ENCODE measurements around the gene MCC.
A peak's percentile ranks its signal among the peaks of the same experiment; 100 is the strongest.

Gene MCC

DNA sequence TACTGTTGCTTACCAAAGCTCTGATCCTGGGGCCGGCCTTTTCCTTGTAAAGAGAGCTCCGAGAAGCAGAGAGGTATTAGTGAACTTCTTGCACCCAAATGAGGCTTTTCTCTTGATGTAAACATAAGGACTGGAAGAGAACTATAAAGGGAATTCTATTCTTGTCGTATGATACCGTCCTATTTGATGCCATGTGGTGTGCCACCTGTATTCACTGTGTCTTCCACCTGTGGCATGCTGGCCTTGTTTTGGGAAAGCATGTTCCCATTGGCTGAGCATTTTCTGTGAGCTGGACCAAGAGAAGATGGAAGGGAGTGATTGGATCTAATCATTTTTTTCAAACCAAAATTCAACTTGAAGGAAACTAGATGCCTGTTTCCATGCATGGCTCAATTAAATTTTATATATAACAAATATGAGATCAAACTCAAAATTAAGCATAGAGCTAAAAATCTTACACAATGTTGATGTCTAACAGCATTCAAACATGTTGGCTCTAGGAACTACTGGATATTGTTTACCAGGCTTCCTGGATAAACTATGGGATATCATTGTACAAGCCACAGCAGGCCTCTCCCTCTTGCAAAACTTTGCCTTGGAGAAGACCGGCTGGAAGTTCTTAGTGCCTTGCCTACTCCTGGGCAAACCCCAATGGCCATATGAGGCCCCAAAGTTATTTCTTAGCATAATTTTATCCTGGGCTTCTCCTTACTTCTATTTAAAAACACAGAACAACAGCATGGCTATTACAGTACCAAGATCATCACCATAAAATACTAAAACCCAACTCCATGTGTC, 168.8 kb downstream of the MCC start:
- DNase-seq (ENCODE audit: low spot score) = no peak

- DNase-seq (ENCODE audit: low spot score) = no peak
These were observed 170.6 kb downstream of the MCC start for GRCh38 chr5:113317636-113318035.

DNA sequence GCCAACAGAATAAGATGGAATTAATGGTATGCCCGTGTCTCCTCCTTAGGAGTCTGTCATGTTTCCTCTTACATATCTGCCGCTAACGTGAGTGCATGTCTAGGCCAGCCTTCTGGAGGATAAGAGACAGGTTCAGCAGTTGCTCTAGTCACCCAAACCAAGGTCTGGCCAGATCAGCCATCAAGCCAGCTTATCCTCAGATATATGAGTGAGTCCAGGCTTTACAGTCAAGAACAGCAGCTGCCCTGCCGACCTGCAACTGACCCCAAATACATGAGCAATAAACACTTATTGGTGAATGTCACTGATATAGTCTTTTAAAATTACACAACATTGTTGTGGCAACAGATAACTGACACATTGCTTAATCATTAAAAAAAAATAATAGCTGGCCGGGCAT, 177.0 kb downstream of the MCC start:
- DNase-seq (ENCODE audit: low spot score) = no peak

- no peak for DNase-seq (ENCODE audit: low spot score)
These were observed 186.1 kb downstream of the MCC start for GRCh38 chr5:113302120-113302519.

- DNase-seq (ENCODE audit: low spot score) = no peak
These were observed 188.7 kb downstream of the MCC start for GRCh38 chr5:113299591-113299990.

- DNase-seq (ENCODE audit: low spot score) = no peak
These were observed 191.6 kb downstream of the MCC start for GRCh38 chr5:113296676-113297075.

DNA sequence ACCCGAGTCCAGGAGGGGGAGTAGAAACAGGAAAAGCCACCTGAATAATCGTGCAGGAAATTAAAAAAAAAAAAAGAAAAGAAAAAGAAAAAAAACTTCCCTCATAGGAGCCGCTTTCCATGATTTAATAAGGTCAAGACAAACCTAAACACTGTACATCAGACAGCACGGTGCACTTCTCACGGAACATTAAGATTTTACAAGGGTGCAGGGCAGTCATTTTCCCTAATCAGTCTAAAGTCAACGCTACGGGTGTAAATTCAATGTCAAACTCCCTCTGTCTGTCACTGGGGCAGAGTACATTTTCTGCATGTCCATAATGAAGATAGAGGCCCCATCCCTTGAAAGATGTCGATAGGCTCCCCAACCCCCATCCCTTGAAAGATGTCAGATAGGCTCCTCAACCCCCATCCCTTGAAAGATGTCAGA, 193.1 kb downstream of the MCC start:
- no peak for DNase-seq (ENCODE audit: low spot score)

- peak; percentile 85 for DNase-seq (ENCODE audit: low spot score)
These were observed 193.7 kb downstream of the MCC start for GRCh38 chr5:113294311-113295110.

DNA sequence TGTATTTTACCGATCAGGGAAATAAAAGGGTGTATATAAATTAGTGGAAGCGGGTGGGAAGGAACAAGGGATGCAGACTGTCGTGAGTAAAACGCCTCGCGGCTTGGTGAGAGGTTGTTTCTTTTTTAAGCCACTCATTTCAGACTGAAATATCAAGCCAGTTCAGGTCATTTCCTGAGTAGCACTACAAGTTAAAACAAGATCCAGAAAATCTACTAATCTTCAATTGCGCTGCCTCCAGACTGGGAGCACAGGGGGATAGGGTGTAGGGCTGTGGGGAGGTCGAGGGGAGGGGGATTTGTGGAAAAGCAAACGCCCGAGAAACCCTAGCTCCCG, 194.3 kb downstream of the MCC start:
- no peak for DNase-seq (ENCODE audit: low spot score)

- peak; percentile 55 for DNase-seq (ENCODE audit: low spot score)
These were observed 194.9 kb downstream of the MCC start for GRCh38 chr5:113293068-113293974.

DNA sequence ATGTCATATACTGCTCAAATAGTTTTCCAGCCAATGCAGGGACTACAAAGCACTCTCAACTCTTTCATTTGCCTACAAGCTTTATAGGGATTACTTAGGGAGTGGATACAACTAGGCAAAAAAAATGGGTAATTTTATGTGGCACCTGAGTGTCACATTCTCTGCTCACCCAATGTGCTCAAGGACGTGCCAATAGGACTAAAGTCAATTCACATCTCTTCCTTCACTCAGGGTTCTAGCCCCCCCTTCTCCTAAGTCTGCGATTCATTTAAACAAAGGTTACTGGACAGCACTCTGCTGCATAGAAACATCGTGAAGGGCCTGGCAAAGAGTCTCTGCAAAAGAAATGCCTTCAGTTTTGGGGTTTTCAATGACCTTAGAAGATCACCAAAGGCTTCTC, 195.8 kb downstream of the MCC start:
- no peak for DNase-seq (ENCODE audit: low spot score)

GRCh38 chr5:113283558-113283957, 204.7 kb downstream of the MCC start:
- no peak for DNase-seq (ENCODE audit: low spot score)

DNA sequence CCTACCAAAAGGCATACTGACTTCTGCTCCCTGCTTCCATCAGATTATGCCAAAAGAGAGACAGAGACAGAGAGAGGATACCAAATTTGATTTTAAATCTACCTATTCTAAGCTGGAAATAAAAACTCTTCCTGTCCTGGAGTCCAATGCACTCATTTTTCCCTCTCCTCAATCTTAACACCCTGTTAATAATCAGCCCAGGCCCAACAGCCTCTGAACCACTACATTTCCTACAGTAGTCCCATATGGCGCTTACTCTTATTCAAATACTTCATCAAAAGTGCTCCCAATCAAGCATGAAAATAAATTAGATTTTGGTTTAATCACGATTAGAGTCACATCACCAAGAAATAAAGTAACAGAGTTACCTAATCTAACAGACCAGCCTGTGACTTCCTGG, 205.8 kb downstream of the MCC start:
- no peak for DNase-seq (ENCODE audit: low spot score)

DNA sequence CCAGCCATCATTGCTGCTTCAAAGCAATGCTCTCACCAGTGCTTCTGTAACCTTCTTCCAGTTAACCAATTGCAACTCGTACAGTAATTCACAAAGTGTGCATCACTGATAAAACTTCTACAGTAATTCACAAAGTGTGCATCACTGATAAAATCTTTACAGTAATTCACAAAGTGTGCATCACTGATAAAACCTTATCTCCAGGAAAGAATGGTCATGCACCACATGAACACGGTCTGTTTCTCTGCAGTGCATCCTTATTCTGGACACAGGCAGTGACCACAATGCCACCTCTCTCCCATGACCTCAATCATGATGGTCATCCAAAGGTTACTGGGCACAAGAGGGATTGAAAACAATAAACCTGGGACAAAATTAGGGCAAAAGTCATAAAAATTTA, 207.1 kb downstream of the MCC start:
- DNase-seq (ENCODE audit: low spot score) = no peak

- DNase-seq (ENCODE audit: low spot score) = no peak
These were observed 207.7 kb downstream of the MCC start for GRCh38 chr5:113280541-113280940.

- no peak for DNase-seq (ENCODE audit: low spot score)
These were observed 209.3 kb downstream of the MCC start for GRCh38 chr5:113278976-113279375.

DNA sequence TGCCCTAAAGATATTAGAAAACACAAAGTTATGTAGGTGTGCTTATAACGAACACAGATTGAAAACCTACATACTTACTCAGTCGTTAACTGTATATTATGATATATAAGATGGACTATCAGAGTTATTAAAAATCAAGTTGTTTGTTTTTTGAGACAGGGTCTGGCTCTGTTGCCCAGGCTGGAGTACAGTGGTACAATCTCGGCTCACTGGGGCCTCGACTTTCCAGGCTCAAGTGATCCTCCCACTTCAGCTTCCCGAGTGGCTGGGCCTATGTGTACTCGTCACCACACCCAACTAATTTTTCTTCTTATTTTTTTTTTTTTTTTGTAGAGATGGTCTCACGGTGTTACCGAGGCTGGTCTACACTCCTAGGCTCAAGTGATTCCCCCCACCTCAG, 211.8 kb downstream of the MCC start:
- DNase-seq (ENCODE audit: low spot score) = no peak

GRCh38 chr5:113276001-113276400, 212.3 kb downstream of the MCC start:
- no peak for DNase-seq (ENCODE audit: low spot score)

GRCh38 chr5:113274836-113275414, 213.3 kb downstream of the MCC start:
- DNase-seq (ENCODE audit: low spot score) = peak; percentile 76

GRCh38 chr5:113273948-113274347, 214.3 kb downstream of the MCC start:
- no peak for DNase-seq (ENCODE audit: low spot score)

- no peak for DNase-seq (ENCODE audit: low spot score)
These were observed 216.4 kb downstream of the MCC start for GRCh38 chr5:113271745-113272454.
